PC-9 (cell line): ENCODE results near the gene ARHGEF39.

ENCODE experiments used
- CTCF ChIP-seq: fragments of 200-600 bp; sonication (generic); conservative IDR thresholded peaks from 2 replicates; pipeline ENCODE4 v1.6.1; 2017; ENCODE audit warnings: mixed run types, antibody characterized with exemption, mild to moderate bottlenecking, moderate library complexity
- EZH2 ChIP-seq: fragments of 200-600 bp; sonication (generic); IDR thresholded peaks from 2 replicates; pipeline ENCODE4 v1.8.0; 2017; ENCODE audit warnings: antibody characterized with exemption, low read depth

- TF ChIP-seq CTCF (no peak), EZH2 (no peak)
These were observed 33.2 kb upstream of the ARHGEF39 start for GRCh38 chr9:35698231-35698630.
